RWPE2 (cell line): ENCODE data around the gene DENND11.

Source experiments
- ATAC-seq: fragments of 200-7000 bp; cut with Tn5 transposase; 3 replicates; pipeline ENCODE4 v1.9.1; 2021; ENCODE audit warnings: low read depth
- DNase-seq: peaks from one replicate; pipeline ENCODE4 v3.0.0-alpha.2; 2020; ENCODE audit warnings: low spot score
- H3K27ac ChIP-seq: fragments of 450-650 bp; 2 replicates; pipeline ENCODE4 v1.5.1; 2017; ENCODE audit warnings: mild to moderate bottlenecking; ENCODE audit not compliant: poor library complexity, severe bottlenecking
- H3K27me3 ChIP-seq: fragments of 250-450 bp; sonication (Bioruptor Pico); 2 replicates; pipeline ENCODE4 v1.5.1; 2021; ENCODE audit warnings: mild to moderate bottlenecking, moderate library complexity; ENCODE audit not compliant: insufficient read depth, poor library complexity, severe bottlenecking
- H3K36me3 ChIP-seq: fragments of 250-450 bp; sonication (Bioruptor Pico); 2 replicates; pipeline ENCODE4 v1.5.1; 2020; ENCODE audit warnings: low read depth, mild to moderate bottlenecking, moderate library complexity
- H3K4me1 ChIP-seq: fragments of 250-450 bp; sonication (Bioruptor Pico); 2 replicates; pipeline ENCODE4 v1.5.1; 2021; ENCODE audit warnings: mild to moderate bottlenecking, moderate library complexity; ENCODE audit not compliant: insufficient read depth, poor library complexity, severe bottlenecking
- H3K4me3 ChIP-seq: fragments of 250-450 bp; sonication (Bioruptor Pico); 2 replicates; pipeline ENCODE4 v1.5.1; 2021; ENCODE audit warnings: mild to moderate bottlenecking, moderate library complexity; ENCODE audit not compliant: severe bottlenecking
- H3K9me3 ChIP-seq: fragments of 250-450 bp; sonication (Bioruptor Pico); 2 replicates; pipeline ENCODE4 v1.5.1; 2021; ENCODE audit warnings: mild to moderate bottlenecking, moderate library complexity; ENCODE audit not compliant: severe bottlenecking
- TF ChIP-seq, protein P1 (sequence below): fragments of 450-650 bp; IDR thresholded peaks from one replicate; pipeline ENCODE4 v1.5.1; 2017; ENCODE audit warnings: mild to moderate bottlenecking, moderate library complexity; ENCODE audit not compliant: poor library complexity, severe bottlenecking

DENND11 gene

GRCh38 chr7:141729020-141729419, 27.1 kb upstream of the DENND11 start:
- Histone ChIP-seq H3K27ac (no peak overlapping the region), H3K9me3 (no peaks in the 10 kb centered on the region), H3K27me3 (no peaks in the 10 kb centered on the region), H3K4me1 (no peaks in the 10 kb centered on the region), H3K4me3 (no peak overlapping the region), H3K36me3 (no peaks in the 10 kb centered on the region)
- TF ChIP-seq, protein P1, sequence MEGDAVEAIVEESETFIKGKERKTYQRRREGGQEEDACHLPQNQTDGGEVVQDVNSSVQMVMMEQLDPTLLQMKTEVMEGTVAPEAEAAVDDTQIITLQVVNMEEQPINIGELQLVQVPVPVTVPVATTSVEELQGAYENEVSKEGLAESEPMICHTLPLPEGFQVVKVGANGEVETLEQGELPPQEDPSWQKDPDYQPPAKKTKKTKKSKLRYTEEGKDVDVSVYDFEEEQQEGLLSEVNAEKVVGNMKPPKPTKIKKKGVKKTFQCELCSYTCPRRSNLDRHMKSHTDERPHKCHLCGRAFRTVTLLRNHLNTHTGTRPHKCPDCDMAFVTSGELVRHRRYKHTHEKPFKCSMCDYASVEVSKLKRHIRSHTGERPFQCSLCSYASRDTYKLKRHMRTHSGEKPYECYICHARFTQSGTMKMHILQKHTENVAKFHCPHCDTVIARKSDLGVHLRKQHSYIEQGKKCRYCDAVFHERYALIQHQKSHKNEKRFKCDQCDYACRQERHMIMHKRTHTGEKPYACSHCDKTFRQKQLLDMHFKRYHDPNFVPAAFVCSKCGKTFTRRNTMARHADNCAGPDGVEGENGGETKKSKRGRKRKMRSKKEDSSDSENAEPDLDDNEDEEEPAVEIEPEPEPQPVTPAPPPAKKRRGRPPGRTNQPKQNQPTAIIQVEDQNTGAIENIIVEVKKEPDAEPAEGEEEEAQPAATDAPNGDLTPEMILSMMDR: no peak
- DNase-seq (no peak), ATAC-seq (no peak)

- Histone ChIP-seq H3K36me3 (no peaks in the 10 kb centered on the region), H3K27me3 (no peaks in the 10 kb centered on the region), H3K27ac (no peak overlapping the region), H3K4me3 (no peak overlapping the region), H3K4me1 (no peaks in the 10 kb centered on the region), H3K9me3 (no peaks in the 10 kb centered on the region)
- TF ChIP-seq, protein P1: no peak
- ATAC-seq (no peak), DNase-seq (no peak)
Measured at GRCh38 chr7:141722529-141722928, 20.6 kb upstream of the DENND11 start.

DNA sequence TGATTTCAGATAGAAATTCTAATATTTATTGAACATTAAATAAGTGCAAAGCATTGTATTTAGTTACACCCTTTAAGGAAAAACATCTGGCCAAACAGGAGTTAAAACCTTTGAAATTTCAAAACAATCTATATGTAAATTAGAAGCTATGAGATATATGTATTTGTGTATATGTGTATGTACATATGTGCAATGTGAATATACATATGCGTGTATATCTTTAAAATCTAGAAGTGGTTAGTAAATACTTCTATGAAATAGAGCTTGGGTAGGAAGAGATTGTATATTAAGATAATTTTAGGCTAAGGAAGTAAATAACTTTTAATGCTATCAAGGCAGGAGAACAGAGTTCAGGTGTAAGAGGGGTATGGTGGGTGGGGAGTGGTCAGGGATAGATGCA, 15.5 kb upstream of the DENND11 start:
- no peak overlapping the region for H3K4me3 ChIP-seq
- H3K27me3 ChIP-seq: no peaks in the 10 kb centered on the region
- no peak for DNase-seq
- H3K27ac ChIP-seq: no peak overlapping the region
- TF ChIP-seq, protein P1: no peak
- H3K36me3 ChIP-seq: no peaks in the 10 kb centered on the region
- ATAC-seq: no peak
- H3K4me1 ChIP-seq: no peaks in the 10 kb centered on the region
- H3K9me3 ChIP-seq: no peaks in the 10 kb centered on the region

DNA sequence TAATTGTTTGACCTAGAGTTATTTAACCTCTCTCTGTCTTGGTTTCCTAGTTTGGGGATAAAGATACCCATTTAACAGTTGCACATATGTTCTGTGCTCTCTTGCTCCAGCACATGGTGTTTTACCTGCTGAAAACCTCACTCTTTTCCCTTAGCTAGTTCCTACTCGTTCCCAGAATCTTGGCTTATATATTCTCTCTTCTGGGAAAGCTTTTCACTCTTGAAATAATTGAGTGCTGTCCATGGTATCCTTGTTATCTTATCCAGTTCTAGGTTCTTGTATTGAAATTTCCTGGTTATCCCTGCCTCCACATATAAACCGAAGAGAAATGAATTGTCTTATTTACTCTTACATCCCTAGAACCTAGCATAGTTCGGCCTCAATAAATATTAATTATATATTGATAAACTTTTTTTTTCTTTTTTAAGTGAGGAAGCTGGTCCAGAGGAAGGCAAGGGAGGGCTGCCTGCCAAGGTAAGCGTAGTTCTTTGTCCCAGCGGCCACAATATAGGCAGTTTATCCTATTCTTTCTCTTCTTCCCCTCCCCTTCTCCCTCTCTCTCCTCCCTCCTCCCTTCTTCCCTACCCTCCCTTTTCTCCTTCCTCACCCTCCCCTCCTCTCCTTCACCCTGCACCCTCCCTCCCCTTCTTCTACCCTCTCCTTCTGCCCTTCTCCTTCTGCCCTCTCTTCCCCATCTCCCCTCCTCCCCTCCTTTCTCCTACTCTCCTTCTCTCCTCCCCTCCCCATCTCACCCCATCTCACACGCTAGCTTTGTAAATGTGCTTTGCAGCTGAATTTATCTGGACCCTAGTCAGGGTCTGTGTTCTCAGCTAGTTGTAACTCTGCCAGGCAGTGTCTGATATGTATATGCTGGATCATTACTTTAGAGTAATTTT, 14.1 kb upstream of the DENND11 start:
- no peak for ATAC-seq
- H3K4me3 ChIP-seq: no peak overlapping the region
- TF ChIP-seq, protein P1: no peak

DNA sequence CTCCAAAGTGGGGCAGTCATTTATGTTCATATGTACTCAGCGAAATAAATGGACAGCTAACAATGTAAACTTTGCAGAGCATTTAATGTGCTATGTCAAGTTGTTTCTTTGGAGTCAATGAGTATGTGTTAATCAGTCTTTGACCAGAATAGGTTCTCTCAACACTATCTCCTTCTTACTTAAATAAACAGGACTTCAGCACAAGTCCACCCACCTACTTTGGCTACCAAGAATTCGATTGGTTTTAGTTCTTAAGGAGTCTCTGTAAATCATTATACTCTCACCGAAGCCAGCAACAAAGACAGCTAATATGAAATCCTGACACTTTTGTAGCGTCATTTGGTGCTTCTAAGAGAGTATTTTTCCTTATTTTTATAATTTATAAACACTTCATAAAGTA, 13.1 kb upstream of the DENND11 start:
- no peaks in the 10 kb centered on the region for H3K9me3 ChIP-seq
- H3K4me3 ChIP-seq: no peak overlapping the region
- TF ChIP-seq, protein P1: no peak
- ATAC-seq (no peak), DNase-seq (no peak)
- H3K27ac ChIP-seq: no peak overlapping the region
- no peaks in the 10 kb centered on the region for H3K27me3 ChIP-seq
- no peaks in the 10 kb centered on the region for H3K36me3 ChIP-seq
- H3K4me1 ChIP-seq: no peaks in the 10 kb centered on the region

More for the DNA sequence above, 14.1 kb upstream of the DENND11 start:
- Histone ChIP-seq H3K9me3 (no peaks in the 10 kb centered on the region), H3K27me3 (no peaks in the 10 kb centered on the region), H3K36me3 (no peaks in the 10 kb centered on the region), H3K27ac (no peak overlapping the region), H3K4me1 (no peaks in the 10 kb centered on the region)
- no peak for DNase-seq
